Stimulated activated CD4-positive, alpha-beta T cell treated with anti-CD3 and anti-CD28 coated beads, TNF-alpha, amount 100 ng/mL, for 48 hours (primary cell): ENCODE results near the gene MARVELD2.
"Not testable (repeated sequence)": the region's sequence is repeated elsewhere in the genome, so short reads cannot be mapped to it uniquely, and the experiment has no call there.

ENCODE experiments used
- DNase-seq, 3 donors: peaks; one replicate each; pipeline ENCODE4 v3.0.0-alpha.2; 2020; ENCODE audit warnings: low read depth in 3 of 3

MARVELD2 gene

DNA sequence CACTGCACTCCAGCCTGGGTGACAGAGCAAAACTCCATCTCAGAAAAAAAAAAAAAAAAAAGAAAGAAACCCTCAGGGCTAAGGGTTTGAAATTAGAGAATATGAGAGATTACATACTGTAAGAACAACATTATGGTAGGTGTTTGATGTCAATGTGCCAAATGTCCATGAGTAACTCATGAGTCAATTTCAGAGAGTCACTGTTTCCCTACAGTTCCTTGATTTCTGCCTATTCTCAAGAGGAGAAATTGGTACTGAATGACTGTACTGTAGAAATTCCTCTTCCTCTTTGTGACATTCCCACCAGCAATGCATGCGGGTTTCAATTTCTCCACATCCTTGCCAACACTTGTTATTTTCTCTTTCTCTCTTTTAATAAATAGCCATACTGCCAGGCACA, 35.2 kb downstream of the MARVELD2 start:
- DNase-seq, result no peak

DNA sequence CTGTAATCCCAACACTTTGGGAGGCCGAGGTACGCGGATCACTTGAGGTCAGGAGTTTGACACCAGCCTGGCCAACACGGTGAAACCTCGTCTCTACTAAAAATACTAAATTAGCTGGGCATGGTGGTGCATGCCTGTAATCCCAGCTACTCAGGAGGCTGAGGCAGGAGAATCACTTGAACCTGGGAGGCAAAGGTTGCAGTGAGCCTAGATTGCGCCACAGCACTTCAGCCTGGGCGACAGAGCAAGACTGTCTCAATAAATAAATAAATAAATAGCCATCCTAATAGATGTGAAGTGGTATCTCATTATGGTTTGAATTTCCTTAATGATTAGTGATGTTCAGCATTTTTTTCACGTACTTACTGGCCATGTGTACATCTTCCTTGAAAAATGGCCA, 35.6 kb downstream of the MARVELD2 start:
- DNase-seq, result not testable (repeated sequence)

DNA sequence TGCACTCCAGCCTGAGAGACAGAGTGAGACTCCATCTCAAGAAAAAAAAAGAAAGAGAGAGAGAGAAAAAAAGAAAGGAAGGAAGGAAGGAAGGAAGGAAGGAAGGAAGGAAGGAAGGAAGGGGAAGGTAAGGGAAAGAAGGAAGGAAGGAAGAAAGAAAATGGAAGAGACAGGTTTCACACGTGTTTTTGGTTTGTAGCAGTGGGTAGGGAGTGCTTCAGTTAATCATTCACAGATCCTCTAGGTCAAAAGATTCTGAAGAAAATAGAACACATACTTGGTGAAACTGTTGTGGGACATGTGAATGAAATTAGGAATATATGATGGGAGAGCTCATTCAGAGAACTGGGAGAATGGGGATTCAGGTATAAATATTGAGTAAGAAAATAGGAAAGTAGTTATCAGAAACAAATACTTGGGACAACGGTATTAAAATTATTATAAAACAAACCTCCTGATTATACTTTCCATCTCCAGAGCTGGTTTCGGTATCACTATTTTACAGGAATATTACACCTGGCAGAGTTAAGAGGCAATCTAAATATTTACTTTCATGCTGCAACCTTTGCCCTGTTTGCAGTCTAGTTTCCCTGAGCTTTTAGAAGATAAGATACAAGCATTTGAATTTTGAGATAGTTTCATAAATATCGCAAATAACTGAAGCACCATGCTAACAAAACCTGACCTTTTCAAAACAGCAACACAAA, 37.2 kb downstream of the MARVELD2 start:
- no peak for DNase-seq

DNA sequence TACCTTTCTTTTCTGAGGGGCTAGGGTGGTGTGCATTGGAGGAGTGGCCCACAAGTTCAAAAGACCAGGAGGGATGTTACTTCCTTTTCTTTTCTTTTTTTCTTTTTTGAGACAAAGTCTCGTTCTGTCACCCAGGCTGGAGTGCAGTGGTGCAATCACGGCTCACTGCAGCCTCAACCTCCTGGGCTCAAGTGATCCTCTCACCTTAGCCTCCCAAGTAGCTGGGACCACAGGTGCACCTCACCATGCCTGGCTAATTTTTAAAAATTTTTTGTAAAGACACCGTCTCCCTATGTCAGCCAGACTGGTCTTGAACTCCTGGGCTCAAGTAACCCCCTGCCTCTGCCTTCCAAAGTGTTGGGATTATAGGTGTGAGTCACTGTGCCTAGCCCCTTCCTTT, 38.6 kb downstream of the MARVELD2 start:
- DNase-seq, result not testable (repeated sequence)

DNA sequence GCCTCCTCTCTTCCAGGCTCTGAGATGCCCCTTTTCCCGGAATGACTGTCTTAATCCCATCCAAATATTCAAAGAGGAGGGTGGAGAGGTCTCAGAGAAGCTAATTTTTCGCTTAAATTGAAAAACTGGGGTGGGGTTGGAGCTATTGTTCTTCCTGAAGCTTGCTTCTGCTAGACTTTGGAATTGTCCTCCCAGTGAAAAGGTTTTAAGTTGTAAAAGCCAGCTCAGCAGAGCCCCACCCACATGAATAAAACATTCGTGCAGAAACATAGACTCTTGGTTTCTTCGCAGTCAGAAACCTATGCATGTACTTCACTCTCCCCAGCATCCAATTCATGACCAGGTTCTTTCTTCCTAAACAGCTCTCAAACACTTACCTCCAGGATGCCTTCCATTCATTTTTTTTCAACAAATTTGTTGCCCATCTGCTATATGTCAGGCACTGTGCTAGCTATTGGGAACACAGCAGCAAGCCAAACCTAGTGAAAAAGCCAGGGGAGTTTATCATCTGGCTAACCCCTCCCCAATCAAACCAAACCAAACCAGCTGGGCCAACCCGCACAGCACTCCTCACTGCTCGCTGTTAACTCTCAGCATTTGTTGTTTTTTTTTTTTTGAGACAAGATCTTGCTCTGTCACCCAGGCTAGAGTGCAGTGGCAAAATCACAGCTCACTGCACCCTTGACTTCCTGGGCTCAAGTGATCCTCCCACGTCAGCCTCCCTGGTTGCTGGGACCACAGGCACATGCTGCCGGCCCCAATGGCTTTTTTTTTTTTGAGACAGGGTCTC, 39.7 kb downstream of the MARVELD2 start:
- DNase-seq, result no peak

DNA sequence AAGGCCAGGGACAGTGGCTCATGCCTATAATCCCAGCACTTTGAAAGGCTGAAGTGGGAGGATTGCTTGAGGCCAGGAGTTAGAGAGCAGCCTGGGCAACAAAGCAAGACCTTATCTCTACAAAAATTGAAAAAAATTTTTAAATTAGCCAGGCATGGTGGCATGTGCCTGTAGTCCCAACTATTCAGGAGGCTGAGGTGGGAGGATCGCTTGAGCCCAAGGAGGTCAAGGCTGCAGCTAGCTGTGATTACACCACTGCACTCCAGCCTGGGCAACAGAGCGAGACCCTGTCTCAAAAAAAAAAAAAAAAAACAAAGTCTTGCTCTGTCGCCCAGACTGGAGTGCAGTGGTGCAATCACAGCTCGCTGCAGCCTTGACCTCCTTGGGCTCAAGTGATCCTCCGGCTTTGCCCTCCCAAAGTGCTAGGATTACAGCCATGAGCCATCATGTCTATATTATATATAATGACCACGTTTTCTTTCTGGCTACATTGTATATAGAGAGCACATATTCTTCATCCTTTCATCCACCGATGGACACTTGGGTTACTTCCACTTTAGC, 40.6 kb downstream of the MARVELD2 start:
- not testable (repeated sequence) for DNase-seq

DNA sequence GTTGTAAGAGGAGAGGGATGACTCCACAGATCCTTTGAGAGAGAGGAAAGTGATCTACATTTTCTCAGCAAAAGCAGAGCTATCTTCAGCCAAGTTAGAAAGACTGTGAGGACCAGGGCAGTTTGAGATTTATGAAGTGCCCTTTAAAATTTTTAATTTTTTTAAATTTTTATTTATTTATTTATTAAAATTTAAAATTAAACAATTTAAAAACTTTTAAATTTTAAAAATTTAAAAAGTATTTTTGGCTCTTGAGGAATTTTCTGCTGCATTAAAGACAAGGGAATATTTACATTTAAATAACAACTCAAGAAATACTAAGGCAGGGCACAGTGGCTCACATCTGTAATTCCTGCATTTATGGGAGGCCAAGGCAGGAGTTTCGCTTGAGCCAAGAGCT, 47.3 kb downstream of the MARVELD2 start:
- no peak for DNase-seq

DNA sequence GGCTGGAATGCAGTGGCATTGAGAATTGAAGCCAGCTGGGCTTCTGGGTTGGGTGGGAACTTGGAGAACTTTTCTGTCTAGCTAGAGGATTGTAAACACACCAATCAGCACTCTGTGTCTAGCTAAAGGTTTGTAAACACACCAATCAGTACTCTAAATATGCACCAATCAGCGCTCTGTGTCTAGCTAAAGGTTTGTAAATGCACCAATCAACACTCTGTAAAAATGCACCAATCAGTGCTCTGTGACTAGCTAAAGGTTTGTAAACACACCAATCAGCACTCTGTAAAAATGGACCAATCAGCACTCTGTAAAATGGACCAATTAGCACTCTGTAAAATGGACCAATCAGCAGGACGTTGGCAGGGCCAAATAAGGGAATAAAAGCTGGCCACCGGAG, 51.5 kb downstream of the MARVELD2 start:
- not testable (repeated sequence) for DNase-seq

DNA sequence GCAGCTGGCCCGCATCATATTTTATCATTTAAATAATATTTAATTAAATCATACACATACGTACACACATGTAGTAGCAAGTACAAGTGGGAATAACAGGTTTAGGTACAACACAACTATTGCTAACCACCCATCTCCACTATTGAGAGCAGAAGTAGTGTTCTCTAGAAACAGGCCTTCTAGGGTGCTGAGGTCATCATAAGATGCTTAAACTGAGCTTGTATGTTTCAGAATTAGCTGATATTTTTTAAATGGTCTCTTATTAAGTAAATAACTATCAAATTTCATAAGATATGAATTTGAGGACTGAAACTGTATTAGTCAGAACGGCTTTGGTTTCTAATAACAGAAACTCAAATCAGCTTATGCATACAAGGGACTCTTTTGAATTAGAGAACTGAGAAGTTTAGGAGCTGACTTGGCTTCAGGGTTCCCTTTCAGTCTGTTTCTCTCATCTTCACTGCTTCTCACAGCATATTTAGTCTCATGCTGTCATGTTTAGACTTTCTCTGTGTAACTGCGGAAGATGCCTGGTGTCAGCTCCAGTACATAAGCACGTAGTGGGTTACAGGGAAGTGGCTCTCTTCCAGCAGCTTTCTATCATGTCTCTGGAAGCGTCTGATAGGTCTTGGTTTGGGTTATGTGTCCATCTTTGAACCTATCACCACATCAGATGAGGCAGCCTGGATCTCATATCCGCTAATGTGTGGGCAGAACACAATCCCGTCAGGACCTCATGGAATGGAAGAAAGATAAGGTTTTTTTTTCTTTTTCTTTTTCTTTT, 52.7 kb downstream of the MARVELD2 start:
- no peak for DNase-seq

DNA sequence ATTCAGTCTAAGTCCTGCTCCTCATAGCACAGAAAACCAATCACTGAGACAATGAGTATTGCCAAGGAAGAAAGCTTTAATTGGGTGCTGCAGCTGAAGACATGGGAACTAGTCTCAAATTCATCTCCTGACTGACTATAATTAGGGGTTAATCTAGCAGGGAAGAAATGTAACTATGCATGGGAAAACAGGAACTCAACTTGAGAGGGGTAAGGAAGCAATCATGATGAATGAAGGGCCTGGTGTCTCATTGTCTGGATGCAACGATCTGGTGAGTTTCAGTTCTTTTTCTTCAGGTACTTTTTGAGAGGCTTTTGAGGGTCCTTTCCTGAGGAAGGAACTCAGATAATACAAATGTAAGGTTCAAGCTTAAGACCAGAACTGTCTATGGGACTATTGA, 53.7 kb downstream of the MARVELD2 start:
- no peak for DNase-seq

DNA sequence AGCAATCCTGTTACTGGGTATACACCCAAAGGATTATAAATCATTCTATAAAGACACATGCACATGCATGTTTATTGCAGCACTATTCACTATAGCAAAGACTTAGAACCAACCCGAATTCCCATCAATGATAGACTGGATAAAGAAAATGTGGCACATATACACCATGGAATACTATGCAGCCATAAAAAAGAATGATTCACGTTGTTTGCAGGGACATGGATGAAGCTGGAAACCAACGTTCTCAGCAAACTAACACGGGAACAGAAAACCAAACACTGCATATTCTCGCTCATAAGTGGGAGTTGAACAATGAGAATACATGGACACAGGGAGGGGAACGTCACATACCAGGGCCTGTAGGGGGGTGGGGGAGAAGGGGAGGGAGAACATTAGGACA, 56.6 kb downstream of the MARVELD2 start:
- not testable (repeated sequence) for DNase-seq

DNA sequence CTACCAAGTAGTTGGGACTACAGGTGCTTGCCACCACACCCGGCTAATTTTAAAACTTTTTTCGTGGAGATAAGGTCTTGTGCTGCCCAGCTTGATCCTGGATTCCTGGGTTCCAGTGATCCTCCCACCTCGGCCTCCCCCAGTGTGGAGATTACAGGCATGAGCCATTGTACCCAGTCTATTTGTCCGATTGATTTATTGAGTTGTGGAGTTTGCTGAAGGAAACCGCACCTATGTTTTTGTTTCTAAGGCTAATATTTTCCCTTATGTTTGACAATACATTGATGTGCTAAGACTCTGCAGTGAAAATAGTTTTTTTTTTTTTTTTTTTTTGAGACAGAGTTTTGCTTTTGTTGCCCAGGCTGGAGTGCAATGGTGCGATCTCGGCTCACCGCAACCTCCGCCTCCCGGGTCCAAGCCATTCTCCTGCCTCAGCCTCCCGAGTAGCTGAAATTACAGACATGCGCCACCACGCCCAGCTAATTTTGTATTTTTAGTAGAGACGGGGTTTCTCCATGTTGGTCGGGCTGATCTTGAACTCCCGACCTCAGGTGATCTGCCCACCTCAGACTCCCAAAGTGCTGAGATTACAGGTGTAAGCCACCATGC, 57.7 kb downstream of the MARVELD2 start:
- not testable (repeated sequence) for DNase-seq

DNA sequence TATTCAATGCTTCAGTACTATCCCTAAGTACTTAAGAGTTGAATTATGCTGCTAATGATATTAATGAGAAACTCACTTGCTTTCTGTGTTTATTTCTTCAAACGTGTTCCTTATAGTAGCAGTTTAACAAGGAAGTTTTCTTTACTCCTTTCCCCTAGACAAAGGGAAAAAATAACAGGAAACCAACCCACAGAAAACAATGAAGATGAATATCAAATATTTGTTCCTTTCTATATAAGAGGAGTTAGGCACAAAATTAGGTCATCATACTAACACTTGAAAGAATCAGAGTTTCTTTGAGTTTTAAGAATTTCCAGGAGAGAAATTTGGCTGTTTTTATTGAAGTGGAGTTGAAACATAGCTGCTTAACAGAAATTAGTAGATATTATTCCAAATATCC, 62.3 kb downstream of the MARVELD2 start:
- DNase-seq, result no peak

DNA sequence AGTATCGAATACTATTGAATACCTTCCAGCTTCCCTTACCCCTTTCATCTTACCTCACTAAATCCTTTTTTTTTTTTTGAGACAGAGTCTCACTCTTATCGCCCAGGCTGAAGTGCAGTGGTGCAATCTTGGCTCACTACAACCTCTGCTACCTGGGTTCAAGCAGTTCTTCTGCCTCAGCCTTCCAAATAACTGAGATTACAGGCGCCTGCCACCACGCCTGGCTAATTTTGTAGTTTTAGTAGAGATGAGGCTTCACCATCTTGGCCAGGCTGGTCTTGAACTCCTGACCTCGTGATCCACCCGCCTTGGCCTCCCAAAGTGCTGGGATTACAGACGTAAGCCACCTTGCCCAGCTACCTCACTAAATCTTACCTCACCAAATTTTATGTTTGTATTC, 63.4 kb downstream of the MARVELD2 start:
- not testable (repeated sequence) for DNase-seq

DNA sequence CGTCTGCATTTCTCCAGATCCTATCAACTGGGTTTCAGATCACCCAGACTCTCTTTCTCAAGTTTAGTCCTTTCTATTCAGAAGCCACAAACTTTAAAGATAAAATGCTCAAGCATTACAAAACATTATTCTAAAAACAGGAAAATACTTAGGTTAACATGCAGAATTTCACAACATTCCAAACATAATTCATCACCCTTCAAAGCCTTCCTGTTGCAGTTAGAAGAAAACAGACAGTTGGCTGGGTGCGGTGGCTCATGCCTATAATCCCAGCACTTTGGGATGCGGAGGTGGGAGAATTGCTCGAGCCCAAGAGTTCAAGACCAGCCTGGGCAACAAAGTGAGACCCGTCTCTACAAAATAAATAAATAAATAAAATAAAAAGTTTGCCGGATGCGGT, 70.0 kb downstream of the MARVELD2 start:
- DNase-seq, result no peak

DNA sequence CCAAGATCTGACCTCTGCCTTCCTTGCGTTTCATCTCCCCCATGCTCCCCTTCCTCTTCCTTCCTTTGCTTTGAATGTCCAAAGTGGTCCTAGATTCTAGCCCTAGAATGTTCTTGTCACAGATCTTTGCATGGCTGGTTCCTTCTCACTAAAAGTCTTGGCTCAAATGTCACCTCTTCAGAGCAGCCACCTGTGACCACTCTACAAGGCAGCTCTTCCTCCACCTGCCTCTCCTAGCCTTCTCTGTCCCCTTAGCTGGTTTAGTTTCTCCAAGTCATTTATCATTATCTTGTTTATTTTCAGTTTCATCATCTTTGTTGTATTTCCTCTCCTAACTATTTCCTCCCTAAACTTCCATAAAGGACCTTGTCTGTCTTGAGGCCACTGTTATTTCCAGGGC, 70.6 kb downstream of the MARVELD2 start:
- DNase-seq, result no peak

DNA sequence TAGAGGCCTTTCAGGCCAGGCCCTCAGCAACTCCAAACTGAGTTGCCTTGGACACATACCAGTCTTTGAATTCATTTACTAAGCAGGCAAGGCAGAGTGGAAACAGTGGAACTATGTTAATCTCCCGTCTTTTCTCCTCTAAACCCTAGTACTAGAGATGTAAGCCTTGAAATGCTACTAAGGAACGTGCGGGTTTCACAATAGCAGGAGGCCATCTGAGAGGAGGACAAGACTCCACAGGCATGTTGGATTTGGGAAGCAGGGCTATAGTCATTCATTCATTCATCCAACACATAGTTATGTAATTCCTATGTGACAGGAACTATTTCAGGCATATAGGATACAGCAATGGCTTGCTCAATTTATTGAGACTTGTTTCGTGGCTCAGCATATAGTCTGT, 74.3 kb downstream of the MARVELD2 start:
- no peak for DNase-seq

DNA sequence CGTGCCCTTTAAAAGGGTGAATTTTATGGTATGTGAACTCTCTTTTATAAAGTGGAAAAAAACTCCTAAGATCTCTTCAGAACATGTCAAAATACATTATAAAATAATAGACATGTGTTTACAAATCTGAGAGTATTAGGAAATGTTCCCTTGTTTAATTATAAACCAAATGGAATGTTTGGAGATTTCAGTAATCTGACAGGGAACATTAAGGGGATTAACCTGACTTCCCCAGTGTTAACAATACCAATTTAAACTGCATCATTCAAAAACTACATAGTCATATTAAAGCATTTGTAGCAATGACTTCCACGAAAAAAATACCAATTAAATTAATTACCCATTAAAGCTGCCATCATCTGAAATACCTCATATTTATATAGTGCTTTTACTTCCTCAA, 76.1 kb downstream of the MARVELD2 start:
- DNase-seq, result no peak

DNA sequence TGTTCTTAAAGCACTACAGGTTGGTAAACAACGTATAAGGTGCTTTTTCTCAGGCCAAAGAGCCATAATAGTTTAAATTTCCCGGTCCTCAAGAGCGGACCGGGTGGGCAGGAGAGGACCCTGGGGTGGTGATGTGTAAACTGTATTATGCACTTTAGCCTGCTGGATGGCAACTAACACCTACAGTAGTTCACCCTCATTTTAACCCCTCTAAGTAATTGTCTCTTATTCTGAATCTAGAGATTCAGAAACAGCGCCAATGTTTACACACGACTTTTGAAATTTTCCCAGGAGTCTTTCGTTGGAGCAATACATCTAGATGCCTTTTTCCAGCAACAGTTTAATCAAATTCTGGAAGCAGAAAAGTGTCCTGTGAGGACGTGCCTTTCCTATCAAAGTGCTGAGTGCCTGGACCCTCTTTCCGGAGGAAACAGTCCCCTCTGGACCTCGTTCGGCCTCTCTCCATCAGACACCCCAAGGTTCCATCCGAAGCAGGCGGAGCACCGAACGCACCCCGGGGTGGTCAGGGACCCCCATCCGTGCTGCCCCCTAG, 77.0 kb downstream of the MARVELD2 start:
- DNase-seq, result no peak

DNA sequence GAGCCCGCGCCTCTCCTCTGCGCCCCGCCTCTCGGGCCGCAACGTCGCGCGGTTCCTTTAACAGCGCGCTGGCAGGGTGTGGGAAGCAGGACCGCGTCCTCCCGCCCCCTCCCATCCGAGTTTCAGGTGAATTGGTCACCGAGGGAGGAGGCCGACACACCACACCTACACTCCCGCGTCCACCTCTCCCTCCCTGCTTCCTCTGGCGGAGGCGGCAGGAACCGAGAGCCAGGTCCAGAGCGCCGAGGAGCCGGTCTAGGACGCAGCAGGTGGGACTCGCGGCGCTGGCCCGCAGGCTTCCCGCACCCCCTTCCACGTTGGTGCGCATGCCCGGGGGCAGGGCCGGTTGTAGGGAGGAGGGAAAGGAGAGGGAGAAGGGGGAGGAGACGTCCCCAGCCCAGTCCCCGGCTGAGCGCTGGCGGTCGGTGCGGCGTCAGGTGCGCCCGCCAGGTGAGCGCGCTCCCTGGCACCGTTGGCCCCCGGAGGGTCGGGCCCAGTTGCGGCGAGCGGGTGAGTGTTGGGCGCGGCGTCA, 77.5 kb downstream of the MARVELD2 start, which contains the start of gene OCLN:
Gene OCLN, plus strand, starts transcription at position 400 of the 532 bp plus-strand sequence. CDS start 11,455 bp downstream, outside the sequence.
- peak in 1 of 3 donors; percentile 1 for DNase-seq

DNA sequence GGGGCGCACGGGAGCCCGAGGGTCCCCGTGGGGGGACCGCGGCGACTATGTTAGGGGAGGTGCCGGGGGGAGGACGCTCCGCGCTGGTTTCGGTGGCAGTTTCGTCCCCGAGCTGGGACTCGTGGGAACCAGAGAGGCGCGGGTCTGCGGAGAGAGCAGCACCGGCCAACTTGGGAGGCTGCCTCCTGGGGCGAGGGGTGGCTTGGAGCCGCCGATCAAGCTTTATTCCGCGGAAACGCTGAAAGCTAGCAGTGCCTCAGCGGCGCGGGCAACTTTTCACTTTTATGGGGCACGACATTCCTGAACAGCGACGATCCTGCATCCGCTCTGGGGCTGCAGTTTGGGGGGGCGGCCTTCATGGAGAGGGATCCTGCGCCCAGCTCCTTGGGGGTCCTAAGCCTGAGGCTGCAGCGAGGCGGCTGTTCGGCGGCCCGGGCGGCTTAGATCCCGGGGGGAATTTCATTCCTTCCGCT, 78.0 kb downstream of the MARVELD2 start:
- no peak for DNase-seq
